Neural crest cell (in vitro differentiated cells): ENCODE data around the gene KIF19. TPM values are rescaled to one million over a fixed set of nuclear protein-coding genes. Genes with fewer than 3 reads are reported as not detected.

Experiments
- DNase-seq: peaks from one replicate; pipeline ENCODE4 v3.0.0; 2021; ENCODE audit warnings: low read depth, mixed read lengths, low spot score
- H3K27ac Mint-ChIP-seq: one replicate; pipeline ENCODE4 v1.8.0; 2021; ENCODE audit warnings: mild to moderate bottlenecking, mixed read lengths; ENCODE audit not compliant: unreplicated experiment
- H3K27me3 Mint-ChIP-seq: 2 replicates; pipeline ENCODE4 v1.8.0; 2021; ENCODE audit warnings: low read depth, mild to moderate bottlenecking, mixed read lengths
- H3K36me3 Mint-ChIP-seq: 2 replicates; pipeline ENCODE4 v1.8.0; 2021; ENCODE audit warnings: low read depth, mild to moderate bottlenecking, mixed read lengths
- H3K4me1 Mint-ChIP-seq: 2 replicates; pipeline ENCODE4 v1.8.0; 2021; ENCODE audit warnings: mixed read lengths
- H3K4me3 Mint-ChIP-seq: one replicate; pipeline ENCODE4 v1.8.0; 2021; ENCODE audit warnings: mild to moderate bottlenecking, mixed read lengths
- H3K9me3 Mint-ChIP-seq: 2 replicates; pipeline ENCODE4 v1.8.0; 2021; ENCODE audit warnings: mixed read lengths
- CTCF ChIP-seq: fragments of 200-600 bp; sonication (generic); conservative IDR thresholded peaks from 2 replicates; pipeline ENCODE4 v1.5.0; 2021; ENCODE audit warnings: antibody characterized with exemption, mild to moderate bottlenecking
- total RNA-seq: library from RNA; stranded (reverse); gene quantifications from 2 replicates; pipeline ENCODE4 v1.2.1, GENCODE V29; 2021

The KIF19 gene
- total RNA-seq, 1 donor from 2014 or later, result 0.63 TPM

- TF ChIP-seq CTCF, result no peak
These were observed 9.0 kb upstream of the KIF19 start for GRCh38 chr17:74317071-74317470.

GRCh38 chr17:74318391-74318790 is 7.6 kb upstream of the KIF19 start:
- H3K36me3 Mint-ChIP-seq, result no peaks in the 10 kb centered on the region
- no peak overlapping the region for H3K4me3 Mint-ChIP-seq
- H3K27ac Mint-ChIP-seq, result no peak overlapping the region
- no peak for TF ChIP-seq CTCF
- peaks cover 8% of the 10 kb centered on the region for H3K27me3 Mint-ChIP-seq
- no peaks in the 10 kb centered on the region for H3K9me3 Mint-ChIP-seq
- no peaks in the 10 kb centered on the region for H3K4me1 Mint-ChIP-seq
- no peak for DNase-seq

More at GRCh38 chr17:74317071-74317470, 9.0 kb upstream of the KIF19 start:
- Mint-ChIP-seq H3K27me3 (peaks cover 5% of the 10 kb centered on the region), H3K4me1 (no peaks in the 10 kb centered on the region), H3K27ac (no peak overlapping the region), H3K4me3 (no peak overlapping the region), H3K9me3 (no peaks in the 10 kb centered on the region), H3K36me3 (no peaks in the 10 kb centered on the region)
- DNase-seq, result no peak

GRCh38 chr17:74324521-74324920 is 1.5 kb upstream of the KIF19 start:
- Mint-ChIP-seq H3K4me3 (peak overlapping the region; percentile 65), H3K27ac (no peak overlapping the region), H3K9me3 (no peaks in the 10 kb centered on the region), H3K36me3 (no peaks in the 10 kb centered on the region), H3K4me1 (peaks cover 11% of the 10 kb centered on the region), H3K27me3 (peaks cover 44% of the 10 kb centered on the region)
- no peak for DNase-seq
- TF ChIP-seq CTCF, result no peak

DNA sequence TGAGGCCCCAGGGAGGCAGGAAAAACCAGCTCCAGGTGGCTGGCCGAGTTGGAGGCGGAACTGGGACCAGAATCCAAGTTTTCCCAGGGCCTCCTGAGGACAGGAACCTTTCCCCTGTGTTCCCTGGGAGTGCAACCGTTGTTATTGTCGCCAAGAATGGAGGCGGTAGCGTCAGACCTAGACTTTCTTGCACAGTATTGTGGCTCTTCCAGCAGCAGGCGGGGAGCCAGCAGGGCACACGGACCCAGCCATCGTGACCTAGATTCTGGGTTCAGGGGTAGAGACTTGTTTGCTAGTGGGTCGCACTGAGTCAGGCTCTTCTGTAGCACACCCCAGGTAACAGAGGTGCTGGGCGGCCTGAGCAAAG is 667 bp upstream of the KIF19 start:
- peaks cover 11% of the 10 kb centered on the region for H3K4me1 Mint-ChIP-seq
- TF ChIP-seq CTCF, result no peak
- H3K27ac Mint-ChIP-seq, result peak overlapping the region; percentile 67
- peak overlapping the region; percentile 57 for H3K4me3 Mint-ChIP-seq
- DNase-seq, result no peak
- no peaks in the 10 kb centered on the region for H3K36me3 Mint-ChIP-seq
- peaks cover 45% of the 10 kb centered on the region for H3K27me3 Mint-ChIP-seq
- no peaks in the 10 kb centered on the region for H3K9me3 Mint-ChIP-seq

DNA sequence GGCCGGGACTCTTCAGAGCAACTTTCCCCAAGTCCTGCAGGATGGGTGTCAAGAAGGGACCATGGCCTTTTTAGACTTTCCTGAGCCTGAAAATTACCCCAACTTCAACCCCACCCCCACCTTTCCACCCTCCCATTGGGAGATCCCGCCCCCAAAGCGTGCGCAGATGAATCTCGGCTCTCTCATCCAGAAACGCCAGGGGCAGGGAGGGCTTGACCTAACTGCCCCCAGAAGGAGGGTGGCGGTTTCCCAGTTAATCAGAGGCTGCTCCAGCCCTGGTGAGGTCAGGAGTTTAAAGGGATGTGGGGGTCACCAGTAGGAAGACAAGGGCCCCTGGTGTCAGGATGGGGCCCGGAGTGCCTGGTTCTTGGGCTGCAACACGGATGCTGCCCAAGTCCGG is 480 bp downstream of the KIF19 start:
- peaks cover 42% of the 10 kb centered on the region for H3K27me3 Mint-ChIP-seq
- peak overlapping the region; percentile 43 for H3K27ac Mint-ChIP-seq
- H3K9me3 Mint-ChIP-seq, result no peaks in the 10 kb centered on the region
- peak overlapping the region; percentile 17 for H3K4me3 Mint-ChIP-seq
- TF ChIP-seq CTCF, result no peak
- H3K4me1 Mint-ChIP-seq, result peaks cover 14% of the 10 kb centered on the region
- no peaks in the 10 kb centered on the region for H3K36me3 Mint-ChIP-seq
- DNase-seq, result no peak

DNA sequence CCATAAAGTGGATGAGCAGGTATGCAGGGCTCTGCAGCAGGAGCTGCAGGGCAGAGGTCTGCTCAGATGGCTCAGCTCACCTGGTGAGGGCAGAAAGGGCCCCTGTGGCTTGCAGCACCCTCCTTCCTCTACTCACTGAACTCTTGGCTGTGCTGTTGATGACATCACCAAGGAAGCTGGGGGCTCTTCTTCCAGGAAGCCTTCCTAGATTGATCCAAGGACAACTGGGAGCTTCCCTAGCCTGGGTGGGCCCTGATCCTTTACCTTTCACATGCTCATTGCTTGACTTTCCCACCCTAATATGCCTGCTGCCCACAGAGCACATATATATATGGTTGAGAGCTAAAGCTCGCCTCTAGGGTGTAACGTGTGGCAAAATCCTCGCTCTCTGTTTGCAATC is 2.5 kb downstream of the KIF19 start:
- H3K36me3 Mint-ChIP-seq, result no peaks in the 10 kb centered on the region
- H3K27me3 Mint-ChIP-seq, result peaks cover 37% of the 10 kb centered on the region
- no peak overlapping the region for H3K27ac Mint-ChIP-seq
- peaks cover 14% of the 10 kb centered on the region for H3K4me1 Mint-ChIP-seq
- no peak for TF ChIP-seq CTCF
- H3K9me3 Mint-ChIP-seq, result no peaks in the 10 kb centered on the region
- no peak for DNase-seq
- no peak overlapping the region for H3K4me3 Mint-ChIP-seq
